GM12878 (cell line): ENCODE data around the gene SKOR2.

Experiments
- CHD2 ChIP-seq: IDR thresholded peaks from 2 replicates; pipeline ENCODE4 v1.6.1; 2011; ENCODE audit warnings: low read depth, low read length, improper control_type of control experiment, borderline replicate concordance
- CHD4 ChIP-seq: fragments of 200-600 bp; sonication (generic); IDR thresholded peaks from 2 replicates; pipeline ENCODE4 v1.6.1; 2016; ENCODE audit warnings: mild to moderate bottlenecking
- CTCF ChIP-seq, 3 experiments: IDR thresholded peaks in 2 of 3; conservative IDR thresholded peaks in 1 of 3; 2 replicates each; pipeline ENCODE4 v1.5.1; 2011; ENCODE audit warnings: low read depth in 3 of 3, low read length in 3 of 3, mild to moderate bottlenecking in 3 of 3, control low read depth in 2 of 3, moderate library complexity in 2 of 3, inconsistent platforms in 1 of 3, mixed read lengths in 1 of 3; ENCODE audit not compliant: control insufficient read depth in 2 of 3, insufficient read depth in 1 of 3; ENCODE audit errors: extremely low read depth in 1 of 3
- EP300 ChIP-seq, 2 experiments: fragments of 150-350 bp in 1 of 2; IDR thresholded peaks; 2 replicates each; pipeline ENCODE4 v1.6.1; 2011 to 2012; ENCODE audit warnings: low read depth in 2 of 2, low read length in 2 of 2, borderline replicate concordance in 1 of 2, improper control_type of control experiment in 1 of 2, inconsistent platforms in 1 of 2; ENCODE audit not compliant: control insufficient read depth in 1 of 2
- EZH2 ChIP-seq: IDR thresholded peaks from 2 replicates; pipeline ENCODE4 v1.6.1; 2012; ENCODE audit warnings: low read depth, mild to moderate bottlenecking, control low read depth, inconsistent platforms, low read length, borderline replicate concordance; ENCODE audit not compliant: control insufficient read depth
- MAX ChIP-seq: IDR thresholded peaks from 2 replicates; pipeline ENCODE4 v1.6.1; 2012; ENCODE audit warnings: low read depth, low read length, improper control_type of control experiment
- MXI1 ChIP-seq: fragments of 150-350 bp; IDR thresholded peaks from 2 replicates; pipeline ENCODE4 v1.6.1; 2011; ENCODE audit warnings: low read depth, mild to moderate bottlenecking, inconsistent platforms, low read length, improper control_type of control experiment
- NBN ChIP-seq: fragments of 450-650 bp; IDR thresholded peaks from 2 replicates; pipeline ENCODE4 v1.6.1; 2016
- SMC3 ChIP-seq: IDR thresholded peaks from 2 replicates; pipeline ENCODE4 v1.6.1; 2011; ENCODE audit warnings: low read length, improper control_type of control experiment, borderline replicate concordance
- USF1 ChIP-seq: IDR thresholded peaks from 2 replicates; pipeline ENCODE4 v1.6.1; 2011; ENCODE audit warnings: borderline replicate concordance, low read depth, mild to moderate bottlenecking, moderate library complexity, mixed read lengths, low read length; ENCODE audit not compliant: insufficient read depth; ENCODE audit errors: extremely low read length
- ZSCAN29 ChIP-seq: fragments of 450-650 bp; IDR thresholded peaks from 2 replicates; pipeline ENCODE4 v1.6.1; 2017; ENCODE audit warnings: mild to moderate bottlenecking, moderate library complexity

- TF ChIP-seq ZSCAN29, result no peak
- TF ChIP-seq USF1, result no peak
- peak in 1 of 3 experiments; percentile 14; a peak in 2 of 6 replicates for TF ChIP-seq CTCF (IDR thresholded peaks at IDR 0.05 in 2 of 3, conservative IDR thresholded peaks at IDR 0.05 in 1 of 3; ENCODE audit: control insufficient read depth in 2 of 3, extremely low read depth in 1 of 3, insufficient read depth in 1 of 3, low read depth in 3 of 3, low read length in 3 of 3)
- TF ChIP-seq SMC3, result no peak
- no peak for TF ChIP-seq CHD2
- peak; percentile 66; the same call in 1 of the 2 replicates for TF ChIP-seq MAX
- 0 out of 2 replicates have a peak, but pooled peaks have one; percentile 58 for TF ChIP-seq NBN
- 0 out of 2 replicates have a peak, but pooled peaks have one; percentile 47 for TF ChIP-seq MXI1
- no peak for TF ChIP-seq EP300 (IDR thresholded peaks at IDR 0.05; ENCODE audit: borderline replicate concordance in 1 of 2, control insufficient read depth in 1 of 2, low read depth in 2 of 2, low read length in 2 of 2)
- TF ChIP-seq CHD4, result no peak
- TF ChIP-seq EZH2, result no peak
These were observed 75.4 kb downstream of the SKOR2 start, which contains the start of gene IER3IP1 for GRCh38 chr18:47175898-47176575.
